Prostate gland (tissue), 2 donors: ENCODE results near the gene COQ10B.

Source experiments
- POLR2AphosphoS5 ChIP-seq: sonication (generic); formaldehyde crosslinking; IDR thresholded peaks from one replicate; pipeline ENCODE4 v1.6.1; 2017; ENCODE audit warnings: antibody characterized with exemption
- TF ChIP-seq, protein P1 (sequence below), 4 experiments: fragments of 200-600 bp in 2 of 4; fragments of 450-650 bp in 2 of 4; sonication (generic) in 2 of 4; IDR thresholded peaks; 1 replicate in 3 of 4; 2 replicates in 1 of 4; pipeline ENCODE4 v1.5.1; 2016 to 2019; ENCODE audit warnings: antibody characterized with exemption in 4 of 4, mild to moderate bottlenecking in 2 of 4, moderate library complexity in 2 of 4

DNA sequence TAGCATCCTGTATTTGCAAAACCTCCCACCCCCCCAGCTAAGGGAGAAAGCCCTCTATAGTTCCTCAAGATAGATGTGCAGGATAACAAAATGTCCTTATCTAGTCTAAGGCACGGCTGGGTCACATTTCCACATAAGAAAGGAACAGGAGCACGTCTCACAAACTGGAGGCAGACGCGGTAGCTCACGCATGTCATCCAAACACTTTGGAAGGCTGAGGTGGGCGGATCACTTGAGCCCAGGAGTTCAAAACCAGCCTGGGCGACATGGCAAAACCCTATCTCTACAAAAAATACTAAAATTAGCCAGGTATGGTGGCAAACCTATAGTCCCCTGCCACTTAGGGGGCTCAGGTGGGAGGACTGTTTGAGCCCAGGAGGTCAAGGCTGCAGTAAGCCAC, 27.8 kb upstream of the COQ10B start:
- TF ChIP-seq, protein P1, sequence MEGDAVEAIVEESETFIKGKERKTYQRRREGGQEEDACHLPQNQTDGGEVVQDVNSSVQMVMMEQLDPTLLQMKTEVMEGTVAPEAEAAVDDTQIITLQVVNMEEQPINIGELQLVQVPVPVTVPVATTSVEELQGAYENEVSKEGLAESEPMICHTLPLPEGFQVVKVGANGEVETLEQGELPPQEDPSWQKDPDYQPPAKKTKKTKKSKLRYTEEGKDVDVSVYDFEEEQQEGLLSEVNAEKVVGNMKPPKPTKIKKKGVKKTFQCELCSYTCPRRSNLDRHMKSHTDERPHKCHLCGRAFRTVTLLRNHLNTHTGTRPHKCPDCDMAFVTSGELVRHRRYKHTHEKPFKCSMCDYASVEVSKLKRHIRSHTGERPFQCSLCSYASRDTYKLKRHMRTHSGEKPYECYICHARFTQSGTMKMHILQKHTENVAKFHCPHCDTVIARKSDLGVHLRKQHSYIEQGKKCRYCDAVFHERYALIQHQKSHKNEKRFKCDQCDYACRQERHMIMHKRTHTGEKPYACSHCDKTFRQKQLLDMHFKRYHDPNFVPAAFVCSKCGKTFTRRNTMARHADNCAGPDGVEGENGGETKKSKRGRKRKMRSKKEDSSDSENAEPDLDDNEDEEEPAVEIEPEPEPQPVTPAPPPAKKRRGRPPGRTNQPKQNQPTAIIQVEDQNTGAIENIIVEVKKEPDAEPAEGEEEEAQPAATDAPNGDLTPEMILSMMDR (IDR thresholded peaks at IDR 0.05), result no peak
- no peak for TF ChIP-seq POLR2AphosphoS5
